Vagina (tissue), 2 donors: ENCODE data around the gene CALCR. TPM values are rescaled to one million over a fixed set of nuclear protein-coding genes. Genes with fewer than 3 reads are reported as not detected.

Experiments used
- DNase-seq, 2 donors: peaks; one replicate each; pipeline ENCODE4 v3.0.0-alpha.2; 2017; ENCODE audit errors: extremely low spot score in 2 of 2
- H3K27ac ChIP-seq: fragments of 200-600 bp; sonication (generic); one replicate; pipeline ENCODE4 v1.5.1; 2019
- H3K27me3 ChIP-seq: fragments of 200-600 bp; sonication (generic); one replicate; pipeline ENCODE4 v1.5.1; 2019
- H3K36me3 ChIP-seq, 2 donors: fragments of 200-600 bp; sonication (generic); one replicate each; pipeline ENCODE4 v1.5.1; 2017 to 2019
- H3K4me1 ChIP-seq: fragments of 200-600 bp; sonication (generic); one replicate; pipeline ENCODE4 v1.5.1; 2019
- H3K4me3 ChIP-seq, 2 donors: fragments of 200-600 bp; sonication (generic); 1 replicate in 1 of 2; 2 replicates in 1 of 2; pipeline ENCODE4 v1.5.1; 2016 to 2019
- H3K9me3 ChIP-seq: fragments of 200-600 bp; sonication (generic); one replicate; pipeline ENCODE4 v1.5.1; 2019
- CTCF ChIP-seq, 3 experiments: fragments of 450-650 bp in 2 of 3; fragments of 200-600 bp in 1 of 3; sonication (generic) in 1 of 3; IDR thresholded peaks; one replicate each; pipeline ENCODE4 v1.5.1; 2017 to 2019; ENCODE audit warnings: antibody characterized with exemption in 3 of 3, mild to moderate bottlenecking in 2 of 3, moderate library complexity in 2 of 3
- POLR2A ChIP-seq, 2 donors: fragments of 450-650 bp; IDR thresholded peaks; one replicate each; pipeline ENCODE4 v1.6.1; 2017; ENCODE audit warnings: antibody characterized with exemption in 2 of 2, mild to moderate bottlenecking in 2 of 2, moderate library complexity in 2 of 2
- POLR2AphosphoS5 ChIP-seq, 2 donors: sonication (generic); formaldehyde crosslinking; IDR thresholded peaks; one replicate each; pipeline ENCODE4 v1.9.0; 2017; ENCODE audit warnings: antibody characterized with exemption in 2 of 2, mild to moderate bottlenecking in 2 of 2, low read depth in 1 of 2; ENCODE audit not compliant: insufficient read depth in 1 of 2
- intact Hi-C: fragments of 100-400 bp; cut with DNase I; formaldehyde crosslinking; loops from one replicate; pipeline ENCODE4 v1.15.1; 2023
- total RNA-seq: library from RNA; depleted of rRNA; stranded (reverse); fragments of >200 nt; gene quantifications from one replicate; pipeline ENCODE4 v1.2.3, GENCODE V29; 2016

The CALCR gene
- total RNA-seq: not detected

- no peaks in the 10 kb centered on the region for H3K36me3 ChIP-seq
- H3K4me3 ChIP-seq: no peak within 1 kb of the TSS
- intact Hi-C loops: no loop called here
- DNase-seq: no peak
- H3K27me3 ChIP-seq: no peaks in the 10 kb centered on the region
- H3K27ac ChIP-seq: no peak within 1 kb of the TSS
- no peaks in the 10 kb centered on the region for H3K4me1 ChIP-seq
- no peaks in the 10 kb centered on the region for H3K9me3 ChIP-seq
- TF ChIP-seq POLR2A (IDR thresholded peaks at IDR 0.05) (no peak), CTCF (IDR thresholded peaks at IDR 0.05) (no peak)
These were observed at the start of gene CALCR for GRCh38 chr7:93574646-93575554. Gene CALCR, minus strand, starts transcription at chr7:93574724. Its CDS starts 87,743 bp downstream, at chr7:93486981.

- no peak overlapping the region for H3K27ac ChIP-seq
- intact Hi-C loops: no loop called here
- no peaks in the 10 kb centered on the region for H3K27me3 ChIP-seq
- no peaks in the 10 kb centered on the region for H3K4me1 ChIP-seq
- no peak for DNase-seq
- TF ChIP-seq POLR2A (IDR thresholded peaks at IDR 0.05) (no peak), CTCF (IDR thresholded peaks at IDR 0.05) (no peak), POLR2AphosphoS5 (IDR thresholded peaks at IDR 0.05; ENCODE audit: insufficient read depth in 1 of 2, low read depth in 1 of 2) (no peak)
- H3K36me3 ChIP-seq: no peaks in the 10 kb centered on the region
- no peak overlapping the region for H3K4me3 ChIP-seq
- H3K9me3 ChIP-seq: no peaks in the 10 kb centered on the region
These were observed 49.3 kb upstream of the CALCR start for GRCh38 chr7:93623816-93624215.

- TF ChIP-seq POLR2AphosphoS5 (IDR thresholded peaks at IDR 0.05; ENCODE audit: insufficient read depth in 1 of 2, low read depth in 1 of 2): no peak
- Histone ChIP-seq H3K27me3 (no peaks in the 10 kb centered on the region), H3K9me3 (no peaks in the 10 kb centered on the region), H3K4me1 (no peaks in the 10 kb centered on the region), H3K4me3 (no peak overlapping the region), H3K27ac (no peak overlapping the region), H3K36me3 (no peaks in the 10 kb centered on the region)
- intact Hi-C loops: no loop called here
- DNase-seq: no peak
These were observed 47.8 kb upstream of the CALCR start for GRCh38 chr7:93622036-93623033.

- TF ChIP-seq CTCF (IDR thresholded peaks at IDR 0.05) (no peak), POLR2AphosphoS5 (IDR thresholded peaks at IDR 0.05; ENCODE audit: insufficient read depth in 1 of 2, low read depth in 1 of 2) (no peak), POLR2A (IDR thresholded peaks at IDR 0.05) (no peak)
- Histone ChIP-seq H3K4me3 (no peak overlapping the region), H3K9me3 (no peaks in the 10 kb centered on the region), H3K36me3 (no peaks in the 10 kb centered on the region), H3K4me1 (no peaks in the 10 kb centered on the region), H3K27ac (no peak overlapping the region), H3K27me3 (no peaks in the 10 kb centered on the region)
- intact Hi-C loops: no loop called here
- DNase-seq: no peak
These were observed 46.3 kb upstream of the CALCR start for GRCh38 chr7:93620864-93621263.

- DNase-seq: no peak
These were observed 45.5 kb upstream of the CALCR start for GRCh38 chr7:93620057-93620456.

More at GRCh38 chr7:93620057-93620456, 45.5 kb upstream of the CALCR start:
- intact Hi-C loops: no loop called here
- Histone ChIP-seq H3K4me3 (no peak overlapping the region), H3K27me3 (no peaks in the 10 kb centered on the region), H3K27ac (no peak overlapping the region), H3K9me3 (no peaks in the 10 kb centered on the region), H3K4me1 (no peaks in the 10 kb centered on the region), H3K36me3 (no peaks in the 10 kb centered on the region)
- no peak for TF ChIP-seq CTCF (IDR thresholded peaks at IDR 0.05)
- TF ChIP-seq POLR2A (IDR thresholded peaks at IDR 0.05): no peak
